Cardiac muscle cell (in vitro differentiated cells and primary cell): ENCODE measurements around the gene SLC35F3. TPM values are rescaled to one million over a fixed set of nuclear protein-coding genes. Genes with fewer than 3 reads are reported as not detected.

ENCODE experiments used
- DNase-seq, 2 donors: peaks; one replicate each; pipeline versions ENCODE4 v3.0.0 to v3.0.0-alpha.2; 2010 to 2017; ENCODE audit warnings: low read depth in 1 of 2, low spot score in 1 of 2
- H3K27ac ChIP-seq: fragments of 200-600 bp; sonication (generic); 2 replicates; pipeline ENCODE4 v1.5.1; 2016
- H3K27me3 ChIP-seq: fragments of 200-600 bp; sonication (generic); 2 replicates; pipeline ENCODE4 v1.6.0; 2016; ENCODE audit warnings: control low read depth
- H3K36me3 ChIP-seq: fragments of 200-600 bp; sonication (generic); 2 replicates; pipeline ENCODE4 v1.5.1; 2016; ENCODE audit warnings: control low read depth
- H3K4me1 ChIP-seq: fragments of 200-600 bp; sonication (generic); 2 replicates; pipeline ENCODE4 v1.8.1; 2017; ENCODE audit warnings: low read depth, mild to moderate bottlenecking, mixed run types
- H3K4me3 ChIP-seq: fragments of 200-600 bp; sonication (generic); 2 replicates; pipeline ENCODE4 v1.5.1; 2016; ENCODE audit warnings: mild to moderate bottlenecking
- H3K9me3 ChIP-seq: fragments of 200-600 bp; sonication (generic); 2 replicates; pipeline ENCODE4 v1.5.1; 2017; ENCODE audit warnings: low read depth, mild to moderate bottlenecking, control low read depth
- CTCF ChIP-seq: IDR thresholded peaks from 2 replicates; pipeline ENCODE4 v1.5.1; 2012; ENCODE audit warnings: low read depth, mild to moderate bottlenecking, low read length
- polyA plus RNA-seq: library from polyadenylated mRNA; unstranded; fragments of >200 nt; fragmentation: Nextera tagmentation; extraction: Ambion mirVana; gene quantifications from 2 replicates; pipeline ENCODE4 v1.2.1, GENCODE V29; 2016
- total RNA-seq: library from RNA; depleted of rRNA; stranded (reverse); fragments of >200 nt; gene quantifications from 2 replicates; pipeline ENCODE4 v1.2.3, GENCODE V29; 2016

The SLC35F3 gene
- total and polyA plus RNA-seq, 2 experiments from 2014 or later = 0.98 to 2.0 TPM

GRCh38 chr1:234292011-234292410 is 387.5 kb downstream of the SLC35F3 start:
- TF ChIP-seq CTCF = no peak
- no peak overlapping the region for H3K27ac ChIP-seq
- no peaks in the 10 kb centered on the region for H3K27me3 ChIP-seq

GRCh38 chr1:234292548-234292947 is 388.1 kb downstream of the SLC35F3 start:
- no peak overlapping the region for H3K27ac ChIP-seq
- H3K9me3 ChIP-seq = no peaks in the 10 kb centered on the region
- no peaks in the 10 kb centered on the region for H3K27me3 ChIP-seq
- H3K4me1 ChIP-seq = no peaks in the 10 kb centered on the region
- TF ChIP-seq CTCF = no peak
- no peak for DNase-seq
- H3K36me3 ChIP-seq = no peaks in the 10 kb centered on the region
- H3K4me3 ChIP-seq = no peak overlapping the region

More at GRCh38 chr1:234292011-234292410, 387.5 kb downstream of the SLC35F3 start:
- H3K9me3 ChIP-seq = no peaks in the 10 kb centered on the region
- no peak for DNase-seq
- H3K36me3 ChIP-seq = no peaks in the 10 kb centered on the region
- H3K4me3 ChIP-seq = no peak overlapping the region
- no peaks in the 10 kb centered on the region for H3K4me1 ChIP-seq

GRCh38 chr1:234294109-234294817 is 389.8 kb downstream of the SLC35F3 start:
- Histone ChIP-seq H3K9me3 (no peaks in the 10 kb centered on the region), H3K27me3 (no peaks in the 10 kb centered on the region), H3K27ac (no peak overlapping the region), H3K4me3 (no peak overlapping the region), H3K4me1 (no peaks in the 10 kb centered on the region), H3K36me3 (no peaks in the 10 kb centered on the region)
- TF ChIP-seq CTCF = no peak
- DNase-seq = no peak

- Histone ChIP-seq H3K9me3 (no peaks in the 10 kb centered on the region), H3K27me3 (no peaks in the 10 kb centered on the region), H3K4me3 (no peak overlapping the region), H3K4me1 (no peaks in the 10 kb centered on the region), H3K27ac (no peak overlapping the region), H3K36me3 (no peaks in the 10 kb centered on the region)
- no peak for TF ChIP-seq CTCF
- no peak for DNase-seq
Observed at GRCh38 chr1:234295068-234295467, 390.6 kb downstream of the SLC35F3 start.

- no peak for DNase-seq
- Histone ChIP-seq H3K27me3 (no peaks in the 10 kb centered on the region), H3K36me3 (no peaks in the 10 kb centered on the region), H3K4me3 (no peak overlapping the region), H3K4me1 (no peaks in the 10 kb centered on the region), H3K9me3 (no peaks in the 10 kb centered on the region), H3K27ac (no peak overlapping the region)
- TF ChIP-seq CTCF = no peak
Observed at GRCh38 chr1:234295626-234296025, 391.1 kb downstream of the SLC35F3 start.
